ENCODE data around the gene CYB561A3.

CYB561A3 gene

DNA sequence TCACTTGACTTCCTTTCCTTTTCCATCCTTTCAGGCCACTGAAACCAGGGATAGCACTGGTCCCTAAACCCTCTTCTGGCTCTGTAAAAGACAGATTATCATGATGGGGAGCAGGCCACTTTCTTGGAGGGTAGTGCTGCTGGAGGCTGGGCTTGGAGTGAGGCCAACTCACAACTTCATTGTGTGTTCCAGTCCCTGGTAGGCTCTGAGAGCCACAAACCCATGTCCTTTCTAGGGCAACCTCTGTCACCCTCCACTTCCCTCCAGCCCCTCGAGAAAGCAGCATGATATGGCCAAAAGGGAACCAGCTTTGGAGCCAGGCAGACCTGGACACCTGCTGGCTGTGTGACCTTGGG lies 26.3 kb downstream of the CYB561A3 start:
- Mint-ChIP-seq H3K4me1 (peaks cover 40% of the 10 kb centered on the region), H3K9me3 (no peaks in the 10 kb centered on the region), H3K4me3 (peak overlapping the region; percentile 64 to 100 (median 93)), H3K27me3 (ENCODE audit: low read depth) (no peaks in the 10 kb centered on the region), H3K27ac (peak overlapping the region; percentile 84 to 99 (median 97)), H3K36me3 (ENCODE audit: low read depth) (peaks cover 20% of the 10 kb centered on the region)
- TF ChIP-seq, protein P1, sequence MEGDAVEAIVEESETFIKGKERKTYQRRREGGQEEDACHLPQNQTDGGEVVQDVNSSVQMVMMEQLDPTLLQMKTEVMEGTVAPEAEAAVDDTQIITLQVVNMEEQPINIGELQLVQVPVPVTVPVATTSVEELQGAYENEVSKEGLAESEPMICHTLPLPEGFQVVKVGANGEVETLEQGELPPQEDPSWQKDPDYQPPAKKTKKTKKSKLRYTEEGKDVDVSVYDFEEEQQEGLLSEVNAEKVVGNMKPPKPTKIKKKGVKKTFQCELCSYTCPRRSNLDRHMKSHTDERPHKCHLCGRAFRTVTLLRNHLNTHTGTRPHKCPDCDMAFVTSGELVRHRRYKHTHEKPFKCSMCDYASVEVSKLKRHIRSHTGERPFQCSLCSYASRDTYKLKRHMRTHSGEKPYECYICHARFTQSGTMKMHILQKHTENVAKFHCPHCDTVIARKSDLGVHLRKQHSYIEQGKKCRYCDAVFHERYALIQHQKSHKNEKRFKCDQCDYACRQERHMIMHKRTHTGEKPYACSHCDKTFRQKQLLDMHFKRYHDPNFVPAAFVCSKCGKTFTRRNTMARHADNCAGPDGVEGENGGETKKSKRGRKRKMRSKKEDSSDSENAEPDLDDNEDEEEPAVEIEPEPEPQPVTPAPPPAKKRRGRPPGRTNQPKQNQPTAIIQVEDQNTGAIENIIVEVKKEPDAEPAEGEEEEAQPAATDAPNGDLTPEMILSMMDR (IDR thresholded peaks at IDR 0.05; ENCODE audit: unreplicated experiment in 3 of 3) = no peak

DNA sequence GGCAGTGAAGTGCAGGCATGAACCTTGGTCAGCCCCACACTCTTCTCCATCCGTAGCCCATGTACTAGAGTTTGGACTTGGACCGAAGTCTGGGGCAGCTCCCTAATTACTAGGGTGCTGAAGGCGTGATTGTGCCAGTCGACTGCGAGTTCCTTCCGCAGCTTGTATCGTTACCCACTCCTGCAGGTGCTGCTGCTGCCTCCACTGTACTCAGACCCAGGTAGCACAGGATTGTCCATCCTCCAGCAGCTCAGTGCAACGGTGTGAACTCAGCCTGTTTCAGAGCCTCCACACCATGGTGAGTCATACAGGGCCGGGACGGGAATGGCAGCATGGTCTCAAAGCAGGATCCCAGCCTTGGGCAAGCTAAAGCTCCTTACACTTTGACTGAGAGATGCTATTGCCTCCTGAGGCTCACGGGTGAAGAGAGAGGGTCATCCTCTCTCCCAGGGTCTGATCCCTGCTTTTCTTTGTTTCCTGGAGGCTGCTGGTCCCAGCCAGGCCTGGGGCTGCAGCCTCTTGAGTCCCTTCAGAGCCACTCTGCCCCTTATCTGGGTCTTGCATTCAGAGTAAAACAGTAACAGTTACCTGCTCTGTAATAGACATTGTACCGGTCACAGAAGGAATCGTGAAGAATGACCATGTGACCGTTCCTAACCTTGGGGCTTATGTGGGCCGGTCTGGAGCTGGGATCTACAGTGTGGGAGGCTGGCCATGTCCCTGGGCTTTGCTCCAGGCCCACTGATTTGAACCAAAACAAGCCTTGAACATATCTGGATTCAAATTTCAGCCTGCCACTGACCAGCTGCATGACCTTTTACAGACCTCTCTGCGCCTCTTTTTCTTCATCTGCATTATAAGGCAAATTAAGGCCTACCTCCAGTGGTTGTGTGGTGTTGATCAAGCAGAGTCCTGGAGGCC lies 27.0 kb downstream of the CYB561A3 start:
- peaks cover 46% of the 10 kb centered on the region for H3K4me1 Mint-ChIP-seq
- TF ChIP-seq, protein P1 (IDR thresholded peaks at IDR 0.05; ENCODE audit: unreplicated experiment in 3 of 3) = no peak
- H3K4me3 Mint-ChIP-seq = peak overlapping the region; percentile 93 to 100 (median 97)
- H3K27ac Mint-ChIP-seq = peak overlapping the region; percentile 84 to 99 (median 97)
- H3K27me3 Mint-ChIP-seq (ENCODE audit: low read depth) = no peaks in the 10 kb centered on the region
- no peaks in the 10 kb centered on the region for H3K9me3 Mint-ChIP-seq
- H3K36me3 Mint-ChIP-seq (ENCODE audit: low read depth) = peaks cover 27% of the 10 kb centered on the region

DNA sequence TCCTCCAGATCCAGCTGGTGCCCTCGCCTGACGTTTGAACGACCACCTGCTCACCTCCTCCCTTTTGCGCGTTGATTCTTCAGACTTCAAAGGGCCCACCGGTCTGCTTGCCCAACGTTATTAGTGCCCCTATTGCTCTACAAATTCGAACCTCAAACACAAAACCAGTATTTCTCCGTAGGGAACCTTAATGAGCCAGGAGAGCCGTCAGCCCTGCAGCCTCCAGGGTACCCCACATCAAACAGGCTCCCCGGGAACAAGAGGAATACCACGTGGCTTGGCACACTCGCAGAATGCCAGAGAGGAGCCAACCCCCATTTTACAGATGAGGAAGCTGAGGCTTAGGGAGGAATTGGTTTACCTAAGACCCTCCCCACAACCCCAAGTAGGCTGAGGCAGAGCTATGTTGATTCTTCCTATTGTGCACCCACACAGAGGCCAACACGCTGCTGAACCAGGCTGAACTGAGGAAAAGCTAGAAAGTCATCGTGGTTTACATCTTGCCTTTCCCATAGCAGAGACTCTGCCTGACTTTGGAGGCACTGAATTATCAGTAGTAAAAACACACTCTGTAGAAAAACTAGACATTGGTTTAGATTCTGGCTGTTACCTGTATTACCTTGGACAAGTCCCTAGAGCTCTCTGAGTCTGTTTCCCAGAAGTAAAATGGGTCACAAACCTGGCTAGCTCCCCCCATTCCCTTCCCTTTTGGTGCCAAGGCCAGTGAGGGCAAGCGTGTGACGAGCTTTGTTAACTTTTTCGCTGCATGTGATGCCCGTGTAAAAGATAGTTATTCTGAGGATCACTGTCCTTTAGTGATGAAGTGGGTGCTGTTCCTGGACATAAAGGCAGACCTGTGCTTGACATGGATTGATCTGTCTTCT lies 27.9 kb downstream of the CYB561A3 start:
- peak overlapping the region; percentile 96 to 99 (median 97) for H3K27ac Mint-ChIP-seq
- peaks cover 32% of the 10 kb centered on the region for H3K36me3 Mint-ChIP-seq (ENCODE audit: low read depth)
- TF ChIP-seq, protein P1 (IDR thresholded peaks at IDR 0.05; ENCODE audit: unreplicated experiment in 3 of 3) = no peak
- peak overlapping the region; percentile 93 to 100 (median 97) for H3K4me3 Mint-ChIP-seq
- H3K27me3 Mint-ChIP-seq (ENCODE audit: low read depth) = no peaks in the 10 kb centered on the region
- H3K4me1 Mint-ChIP-seq = peaks cover 54% of the 10 kb centered on the region
- no peaks in the 10 kb centered on the region for H3K9me3 Mint-ChIP-seq

DNA sequence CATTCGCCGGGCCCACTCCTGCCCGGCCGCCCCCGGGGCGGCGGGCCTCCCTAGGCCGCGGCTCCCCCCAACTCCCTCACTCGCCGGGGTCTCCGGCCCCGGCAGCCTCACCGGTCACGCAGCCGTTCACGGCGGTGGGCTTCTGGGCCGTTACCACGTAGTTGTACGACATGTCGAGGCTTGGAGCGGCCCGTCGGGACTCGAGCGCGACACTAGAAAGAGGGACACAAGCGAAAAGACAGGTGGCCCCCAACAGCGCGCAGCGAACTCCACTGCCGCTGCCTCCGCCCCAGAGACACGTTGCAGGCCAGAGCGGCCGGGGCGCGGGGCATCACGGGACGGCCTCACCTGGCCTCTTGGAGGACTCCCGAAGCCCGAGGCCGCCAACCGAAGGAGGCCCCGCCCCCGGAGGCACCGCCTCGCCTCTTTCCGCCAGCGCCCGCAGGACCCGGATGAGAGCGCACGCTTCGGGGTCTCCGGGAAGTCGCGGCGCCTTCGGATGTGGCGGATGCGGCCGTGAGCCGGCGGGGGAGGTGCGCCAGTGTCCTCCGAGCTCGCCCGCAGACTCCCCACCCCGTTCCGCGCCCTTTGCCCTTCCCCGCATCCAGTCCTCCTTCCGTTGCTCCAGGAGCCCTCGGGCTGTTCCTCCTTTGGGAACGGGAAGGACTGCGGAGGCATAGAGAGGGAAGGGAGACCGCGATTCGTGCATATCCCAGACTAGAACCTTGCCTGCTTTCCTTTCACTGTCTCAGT lies 28.7 kb downstream of the CYB561A3 start, which contains the start of the genes DDB1 and TKFC:
Gene DDB1 (minus strand): TSS at position 309 of the 753 bp plus-strand sequence. CDS start 137 bp downstream, at position 172.
Gene TKFC (plus strand): TSS at position 432 of the 753 bp plus-strand sequence. CDS start 1,501 bp downstream, outside the sequence.
- peaks cover 61% of the 10 kb centered on the region for H3K4me1 Mint-ChIP-seq

More for the DNA sequence above, 28.7 kb downstream of the CYB561A3 start, which contains the start of the genes DDB1 and TKFC:
- Mint-ChIP-seq H3K4me3 (peak within 1 kb of the TSS; percentile 93 to 100 (median 97)), H3K27me3 (ENCODE audit: low read depth) (no peaks in the 10 kb centered on the region), H3K27ac (peak within 1 kb of the TSS; percentile 96 to 99 (median 97)), H3K36me3 (ENCODE audit: low read depth) (peaks cover 34% of the 10 kb centered on the region), H3K9me3 (no peaks in the 10 kb centered on the region)
- TF ChIP-seq, protein P1 (IDR thresholded peaks at IDR 0.05; ENCODE audit: unreplicated experiment in 3 of 3) = no peak
